ENCODE measurements around the gene IGF1.

IGF1 gene

GRCh38 chr12:102478405-102479098, 1.8 kb downstream of the IGF1 start:
- no peak for DNase-seq (ENCODE audit: extremely low read depth, low read depth)
- no peak overlapping the region for H3K4me3 ChIP-seq (replicated peaks; ENCODE audit: low read depth, low read length)
- TF ChIP-seq CTCF (IDR thresholded peaks at IDR 0.05; ENCODE audit: low read depth, low read length, missing control alignments): no peak

DNA sequence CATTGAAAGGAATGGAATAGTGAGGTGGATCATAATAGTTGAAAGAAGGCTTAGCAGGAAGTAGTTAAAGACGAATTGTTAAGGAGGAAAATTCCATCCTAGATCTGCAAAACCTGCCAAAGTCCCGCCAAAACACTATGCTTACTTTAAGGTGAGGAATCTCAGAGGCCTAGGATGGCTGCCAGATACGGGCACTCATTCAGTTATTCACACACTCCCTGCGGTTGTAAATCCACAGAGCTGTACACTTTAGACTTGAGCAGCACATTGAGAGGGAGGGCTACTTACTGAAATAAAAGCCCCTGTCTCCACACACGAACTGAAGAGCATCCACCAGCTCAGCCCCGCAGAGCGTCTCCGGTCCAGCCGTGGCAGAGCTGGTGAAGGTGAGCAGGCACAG, 5.0 kb downstream of the IGF1 start:
- no peak overlapping the region for H3K4me3 ChIP-seq (replicated peaks; ENCODE audit: low read depth, low read length)
- no peak for TF ChIP-seq CTCF (IDR thresholded peaks at IDR 0.05; ENCODE audit: low read depth, low read length, missing control alignments)
- no peak for DNase-seq (ENCODE audit: extremely low read depth, low read depth)

DNA sequence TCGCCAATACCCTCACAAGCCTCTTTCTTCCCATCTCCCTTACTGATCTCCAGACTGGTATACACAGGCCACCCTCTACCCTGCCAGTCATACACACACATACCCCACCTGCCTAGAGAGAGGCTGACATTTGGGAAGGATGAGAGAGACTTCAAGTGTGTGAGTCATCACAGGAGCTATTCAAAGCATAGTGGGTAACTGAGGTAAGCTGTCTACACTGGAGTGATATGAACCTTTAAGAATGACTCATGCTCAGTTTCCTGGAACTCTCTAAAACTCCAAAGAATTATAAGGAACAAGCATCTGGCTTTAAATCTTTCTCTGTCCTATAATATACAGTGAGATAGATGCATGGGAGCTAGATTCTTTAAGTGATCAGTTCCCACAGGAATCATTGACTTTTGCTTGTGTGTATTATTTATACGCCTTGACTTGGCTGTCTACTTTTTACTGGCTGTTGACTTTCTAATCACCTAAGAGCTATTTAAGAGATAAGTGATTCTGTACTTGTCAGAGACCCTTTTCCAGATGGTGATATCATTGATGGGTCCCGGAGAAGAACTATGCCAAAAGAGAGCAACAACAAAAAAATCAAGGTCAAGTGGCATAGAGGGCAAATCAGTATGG, 5.8 kb downstream of the IGF1 start:
- no peak overlapping the region for H3K4me3 ChIP-seq (replicated peaks; ENCODE audit: low read depth, low read length)
- DNase-seq (ENCODE audit: extremely low read depth, low read depth): no peak
- TF ChIP-seq CTCF (IDR thresholded peaks at IDR 0.05; ENCODE audit: low read depth, low read length, missing control alignments): no peak

- no peak for DNase-seq (ENCODE audit: extremely low read depth, low read depth)
- H3K4me3 ChIP-seq (replicated peaks; ENCODE audit: low read depth, low read length): no peak overlapping the region
- no peak for TF ChIP-seq CTCF (IDR thresholded peaks at IDR 0.05; ENCODE audit: low read depth, low read length, missing control alignments)
Observed at GRCh38 chr12:102472496-102472895, 7.9 kb downstream of the IGF1 start.

DNA sequence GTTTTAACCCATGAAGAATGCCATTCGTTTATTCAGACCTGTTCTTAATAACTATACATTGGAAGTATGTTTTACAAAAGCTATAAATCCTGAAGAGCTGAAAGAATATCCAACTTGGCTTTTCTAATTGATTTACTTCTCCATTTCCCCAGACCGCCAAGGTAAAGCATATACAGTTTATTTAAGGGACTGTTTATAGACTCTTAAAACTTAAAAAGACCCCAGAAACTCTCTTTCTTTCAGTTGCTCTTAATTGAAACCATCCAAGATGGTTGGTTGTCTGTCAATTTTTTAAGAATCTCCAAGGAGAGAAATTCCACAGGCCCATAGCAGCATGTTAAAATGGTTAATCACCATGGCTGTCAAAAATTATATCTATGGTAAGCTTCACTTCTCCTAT, 8.8 kb downstream of the IGF1 start:
- H3K4me3 ChIP-seq (replicated peaks; ENCODE audit: low read depth, low read length): no peak overlapping the region
- no peak for TF ChIP-seq CTCF (IDR thresholded peaks at IDR 0.05; ENCODE audit: low read depth, low read length, missing control alignments)
- DNase-seq (ENCODE audit: extremely low read depth, low read depth): no peak

GRCh38 chr12:102470945-102471344, 9.4 kb downstream of the IGF1 start:
- no peak for TF ChIP-seq CTCF (IDR thresholded peaks at IDR 0.05; ENCODE audit: low read depth, low read length, missing control alignments)
- no peak for DNase-seq (ENCODE audit: extremely low read depth, low read depth)
- no peak overlapping the region for H3K4me3 ChIP-seq (replicated peaks; ENCODE audit: low read depth, low read length)
